CD14-positive monocyte (primary cell): Measurements from ENCODE around the gene SLC47A2. TPM values are rescaled to one million over a fixed set of nuclear protein-coding genes. Genes with fewer than 3 reads are reported as not detected.
A peak's percentile ranks its signal among the peaks of the same experiment; 100 is the strongest.
"Not testable (repeated sequence)": the region's sequence is repeated elsewhere in the genome, so short reads cannot be mapped to it uniquely, and the experiment has no call there.

Experiments used
- DNase-seq, 3 donors: peaks; one replicate each; pipeline ENCODE4 v3.0.0-alpha.2; 2011 to 2022
- H2AFZ ChIP-seq: 2 replicates; pipeline ENCODE4 v1.6.0; 2012; ENCODE audit warnings: mild to moderate bottlenecking, low read depth, low read length, inconsistent platforms; ENCODE audit not compliant: insufficient read depth, poor library complexity, severe bottlenecking
- H3K27ac ChIP-seq, 2 donors: 1 replicate in 1 of 2; 2 replicates in 1 of 2; pipeline ENCODE4 v1.5.1; 2012 to 2013; ENCODE audit warnings: low read length in 2 of 2, control low read depth in 1 of 2, inconsistent platforms in 1 of 2, low read depth in 1 of 2, mild to moderate bottlenecking in 1 of 2
- H3K27me3 ChIP-seq, 2 donors: one replicate each; pipeline versions ENCODE4 v1.6.0 to v1.6.1; 2011 to 2013; ENCODE audit warnings: low read length in 2 of 2; ENCODE audit not compliant: control insufficient read depth in 2 of 2, insufficient read depth in 2 of 2
- H3K36me3 ChIP-seq, 2 donors: replicated peaks in 1 of 2; 1 replicate in 1 of 2; 2 replicates in 1 of 2; pipeline versions ENCODE4 v1.5.1 to v1.6.1; 2012 to 2013; ENCODE audit warnings: low read length in 2 of 2, control low read depth in 1 of 2, inconsistent platforms in 1 of 2, mild to moderate bottlenecking in 1 of 2; ENCODE audit not compliant: insufficient read depth in 2 of 2, control insufficient read depth in 1 of 2
- H3K4me1 ChIP-seq, 2 donors: 1 replicate in 1 of 2; 2 replicates in 1 of 2; pipeline versions ENCODE4 v1.5.1 to v1.6.1; 2012 to 2013; ENCODE audit warnings: low read length in 2 of 2, control low read depth in 1 of 2, inconsistent platforms in 1 of 2, mild to moderate bottlenecking in 1 of 2, moderate library complexity in 1 of 2; ENCODE audit not compliant: insufficient read depth in 2 of 2, control insufficient read depth in 1 of 2
- H3K4me2 ChIP-seq: replicated peaks from 2 replicates; pipeline ENCODE3; 2012; ENCODE audit warnings: low read length, moderate library complexity, mild to moderate bottlenecking; ENCODE audit not compliant: poor library complexity, severe bottlenecking; ENCODE audit errors: extremely low read depth
- H3K4me3 ChIP-seq, 3 experiments: fragments of 200-600 bp in 1 of 3; sonication (generic) in 1 of 3; replicated peaks in 1 of 3; 1 replicate in 2 of 3; 2 replicates in 1 of 3; pipeline ENCODE4 v1.5.1; 2011 to 2013; ENCODE audit warnings: low read length in 3 of 3, mild to moderate bottlenecking in 3 of 3, control low read depth in 2 of 3, low read depth in 2 of 3, inconsistent platforms in 1 of 3, moderate library complexity in 1 of 3
- H3K79me2 ChIP-seq: 2 replicates; pipeline ENCODE4 v1.6.0; 2012; ENCODE audit warnings: mild to moderate bottlenecking, control low read depth, inconsistent platforms, low read length, moderate library complexity; ENCODE audit not compliant: insufficient read depth
- H3K9ac ChIP-seq: 2 replicates; pipeline ENCODE4 v1.6.0; 2017; ENCODE audit warnings: low read length, mild to moderate bottlenecking; ENCODE audit not compliant: insufficient read depth, poor library complexity, severe bottlenecking
- H3K9me3 ChIP-seq, 2 donors: replicated peaks in 1 of 2; 1 replicate in 1 of 2; 2 replicates in 1 of 2; pipeline versions ENCODE4 v1.5.1 to v1.6.1; 2012 to 2013; ENCODE audit warnings: low read length in 2 of 2, control low read depth in 1 of 2; ENCODE audit not compliant: control insufficient read depth in 1 of 2, insufficient read depth in 1 of 2
- H4K20me1 ChIP-seq: 2 replicates; pipeline ENCODE4 v1.6.0; 2012; ENCODE audit warnings: mild to moderate bottlenecking, low read length, control low read depth, moderate library complexity; ENCODE audit not compliant: insufficient read depth
- H3K27ac Mint-ChIP-seq, 7 donors: one replicate each; pipeline ENCODE4 v1.8.0; 2020; ENCODE audit warnings: mild to moderate bottlenecking in 7 of 7, mixed read lengths in 7 of 7, moderate library complexity in 6 of 7, inconsistent platforms in 2 of 7
- H3K27me3 Mint-ChIP-seq, 3 donors: one replicate each; pipeline ENCODE4 v1.8.0; 2021 to 2022; ENCODE audit warnings: low read depth in 3 of 3, mild to moderate bottlenecking in 3 of 3, mixed read lengths in 3 of 3, moderate library complexity in 3 of 3, inconsistent platforms in 1 of 3
- H3K36me3 Mint-ChIP-seq, 2 donors: one replicate each; pipeline ENCODE4 v1.8.0; 2020; ENCODE audit warnings: mixed read lengths in 2 of 2, inconsistent platforms in 1 of 2, mild to moderate bottlenecking in 1 of 2
- H3K4me1 Mint-ChIP-seq: one replicate; pipeline ENCODE4 v1.8.0; 2020; ENCODE audit warnings: mild to moderate bottlenecking, mixed read lengths
- H3K4me3 Mint-ChIP-seq, 2 donors: one replicate each; pipeline ENCODE4 v1.8.0; 2020; ENCODE audit warnings: mild to moderate bottlenecking in 2 of 2, mixed read lengths in 2 of 2, moderate library complexity in 1 of 2
- H3K9me3 Mint-ChIP-seq, 7 donors: one replicate each; pipeline ENCODE4 v1.8.0; 2020 to 2022; ENCODE audit warnings: mixed read lengths in 7 of 7, mild to moderate bottlenecking in 6 of 7, moderate library complexity in 6 of 7, inconsistent platforms in 2 of 7
- CTCF ChIP-seq: fragments of 200-600 bp; IDR thresholded peaks from one replicate; pipeline ENCODE4 v1.8.0; 2022; ENCODE audit warnings: antibody characterized with exemption, mild to moderate bottlenecking
- WGBS: methylation state at CpG from one replicate; pipeline ENCODE4 v1.1.5; 2013; ENCODE audit warnings: missing lambda C conversion rate; ENCODE audit not compliant: insufficient coverage; 5-methylcytosine and 5-hydroxymethylcytosine counted together
- intact Hi-C, 2 donors: fragments of 100-400 bp; cut with micrococcal nuclease; formaldehyde crosslinking; loops; one replicate each; pipeline versions ENCODE4 v1.15.0 to v1.15.1; 2023
- polyA plus RNA-seq, 3 donors: library from polyadenylated mRNA; depleted of rRNA in 1 of 3; unstranded in 2 of 3; stranded (reverse) in 1 of 3; fragments of 300-500 nt in 2 of 3; fragments of >200 nt in 1 of 3; fragmentation: Illumina TruSeq in 2 of 3; gene quantifications; 1 replicate in 2 of 3; 2 replicates in 1 of 3; pipeline ENCODE4 v1.2.3, GENCODE V29; 2012 to 2021

The SLC47A2 gene
- polyA plus RNA-seq, 3 donors, result not detected

GRCh38 chr17:19671433-19671832 lies 45.0 kb downstream of the SLC47A2 start:
- DNase-seq, result no peak
- Mint-ChIP-seq H3K4me3 (no peak overlapping the region), H3K27me3 (no peaks in the 10 kb centered on the region), H3K27ac (peak overlapping the region in 1 of 7 donors; percentile 35), H3K9me3 (no peaks in the 10 kb centered on the region), H3K36me3 (peaks cover 57 to 67% of the 10 kb centered on the region in 2 donors), H3K4me1 (no peaks in the 10 kb centered on the region)
- Histone ChIP-seq H3K79me2 (no peaks in the 10 kb centered on the region), H2AFZ (no peak overlapping the region), H3K9me3 (no peaks in the 10 kb centered on the region), H3K27ac (peak overlapping the region in 1 of 2 donors; percentile 10), H3K4me1 (no peaks in the 10 kb centered on the region), H4K20me1 (no peaks in the 10 kb centered on the region), H3K27me3 (no peaks in the 10 kb centered on the region), H3K36me3 (peaks cover 39 to 80% of the 10 kb centered on the region in 2 donors), H3K9ac (no peak overlapping the region), H3K4me2 (no peak overlapping the region), H3K4me3 (no peak overlapping the region)
- WGBS, result 91% methylated on average over 2 of the region's 4 CpGs
- intact Hi-C loops, result no loop called here
- no peak for TF ChIP-seq CTCF

DNA sequence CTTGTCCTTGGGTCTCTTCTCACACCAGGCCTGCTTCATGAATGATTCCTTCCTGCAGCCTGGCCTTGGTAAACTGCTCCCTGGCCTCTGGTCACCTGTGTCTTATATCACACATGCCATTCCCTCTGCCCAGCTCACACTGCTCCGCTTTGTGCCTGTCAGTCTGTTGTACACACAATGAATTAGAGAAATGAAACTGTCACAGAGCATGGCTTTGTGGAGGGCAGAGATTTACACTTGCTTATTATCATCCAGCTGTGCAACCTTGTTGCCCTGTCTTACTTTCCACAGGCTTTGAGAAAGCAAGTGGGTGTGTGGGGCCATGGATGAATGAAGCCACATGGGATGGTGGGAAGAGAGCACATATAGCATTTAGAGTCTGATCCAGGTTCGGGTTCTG lies 45.5 kb downstream of the SLC47A2 start:
- H3K27ac ChIP-seq, result peak overlapping the region in 1 of 2 donors; percentile 10
- no peak overlapping the region for H2AFZ ChIP-seq
- no peaks in the 10 kb centered on the region for H3K9me3 ChIP-seq
- no peaks in the 10 kb centered on the region for H3K4me1 ChIP-seq
- intact Hi-C loops, result no loop called here
- no peaks in the 10 kb centered on the region for H3K79me2 ChIP-seq
- H3K27ac Mint-ChIP-seq, result peak overlapping the region in 1 of 7 donors; percentile 54
- H3K27me3 ChIP-seq, result no peaks in the 10 kb centered on the region
- H3K9ac ChIP-seq, result no peak overlapping the region
- no peak overlapping the region for H3K4me2 ChIP-seq
- H4K20me1 ChIP-seq, result no peaks in the 10 kb centered on the region
- H3K4me3 ChIP-seq, result no peak overlapping the region
- no peaks in the 10 kb centered on the region for H3K9me3 Mint-ChIP-seq
- no peak overlapping the region for H3K4me3 Mint-ChIP-seq
- peaks cover 58 to 68% of the 10 kb centered on the region in 2 donors for H3K36me3 Mint-ChIP-seq
- no peak for TF ChIP-seq CTCF
- DNase-seq, result no peak
- WGBS, result 100% methylated on average over 1 of the region's 2 CpGs
- H3K4me1 Mint-ChIP-seq, result no peaks in the 10 kb centered on the region
- H3K36me3 ChIP-seq, result peaks cover 37 to 80% of the 10 kb centered on the region in 2 donors
- H3K27me3 Mint-ChIP-seq, result no peaks in the 10 kb centered on the region

DNA sequence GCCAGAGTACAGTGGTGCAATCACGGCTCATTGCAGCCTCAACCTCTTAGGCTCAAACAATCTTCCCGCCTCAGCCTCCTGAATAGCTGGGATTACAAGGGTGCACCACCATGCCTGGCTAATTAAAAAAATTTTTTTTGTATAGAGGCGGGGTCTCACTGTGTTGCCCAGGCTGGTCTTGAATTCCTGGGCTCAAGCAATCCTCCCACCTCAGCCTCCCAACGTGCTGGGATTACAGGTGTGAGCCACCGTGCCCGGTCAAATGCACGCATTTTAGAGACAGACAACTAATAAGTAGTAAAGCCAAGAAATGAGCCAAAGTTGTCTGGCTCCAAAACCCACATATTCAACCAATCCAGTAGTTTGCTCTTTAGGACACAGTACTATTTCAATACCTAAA lies 46.7 kb downstream of the SLC47A2 start:
- H4K20me1 ChIP-seq, H3K27me3 Mint-ChIP-seq, H3K9ac ChIP-seq, H3K4me3 ChIP-seq, intact Hi-C loops, H3K4me1 ChIP-seq, H3K4me2 ChIP-seq, H3K27ac Mint-ChIP-seq, H3K27me3 ChIP-seq, H3K27ac ChIP-seq, H3K4me1 Mint-ChIP-seq, H3K4me3 Mint-ChIP-seq, H2AFZ ChIP-seq, DNase-seq, H3K9me3 Mint-ChIP-seq, H3K9me3 ChIP-seq, H3K79me2 ChIP-seq: not testable (repeated sequence)
- peaks cover 61 to 72% of the 10 kb centered on the region in 2 donors for H3K36me3 Mint-ChIP-seq
- 100% methylated on average over 1 of the region's 7 CpGs for WGBS
- peaks cover 36 to 80% of the 10 kb centered on the region in 2 donors for H3K36me3 ChIP-seq
